Osteoblast (primary cell): ENCODE results near the gene PPP1R10. TPM values are rescaled to one million over a fixed set of nuclear protein-coding genes. Genes with fewer than 3 reads are reported as not detected.

Experiments
- DNase-seq: peaks from one replicate; pipeline ENCODE4 v3.0.0; 2011; ENCODE audit warnings: low spot score, mixed read lengths; ENCODE audit not compliant: insufficient read length; ENCODE audit errors: missing footprints
- H2AFZ ChIP-seq: 2 replicates; pipeline ENCODE4 v1.6.0; 2011; ENCODE audit warnings: mild to moderate bottlenecking, low read length
- H3K27ac ChIP-seq: 2 replicates; pipeline ENCODE4 v1.5.1; 2011; ENCODE audit warnings: mild to moderate bottlenecking, low read depth, low read length, moderate library complexity
- H3K27me3 ChIP-seq: 2 replicates; pipeline ENCODE4 v1.6.0; 2012; ENCODE audit warnings: mild to moderate bottlenecking, control low read depth, inconsistent platforms, low read length, moderate library complexity; ENCODE audit not compliant: insufficient read depth
- H3K36me3 ChIP-seq: 2 replicates; pipeline ENCODE4 v1.5.1; 2011; ENCODE audit warnings: mild to moderate bottlenecking, low read length, control low read depth, moderate library complexity; ENCODE audit not compliant: insufficient read depth
- H3K4me1 ChIP-seq: 2 replicates; pipeline ENCODE4 v1.5.1; 2011; ENCODE audit warnings: mild to moderate bottlenecking, low read length, control low read depth, moderate library complexity; ENCODE audit not compliant: insufficient read depth
- H3K4me2 ChIP-seq: 2 replicates; pipeline ENCODE4 v1.6.0; 2011; ENCODE audit warnings: mild to moderate bottlenecking, low read length; ENCODE audit not compliant: insufficient read depth
- H3K4me3 ChIP-seq: fragments of 200-600 bp; sonication (generic); 3 replicates; pipeline ENCODE4 v1.5.1; 2012; ENCODE audit warnings: mild to moderate bottlenecking, low read length, inconsistent platforms; ENCODE audit not compliant: insufficient read depth
- H3K79me2 ChIP-seq: 2 replicates; pipeline ENCODE4 v1.6.0; 2012; ENCODE audit warnings: mild to moderate bottlenecking, low read length, control low read depth, inconsistent platforms; ENCODE audit not compliant: insufficient read depth
- H3K9me3 ChIP-seq: 2 replicates; pipeline ENCODE4 v1.5.1; 2011; ENCODE audit warnings: low read depth, low read length, control low read depth
- H4K20me1 ChIP-seq: 2 replicates; pipeline ENCODE4 v1.6.0; 2012; ENCODE audit warnings: mild to moderate bottlenecking, low read length, control low read depth; ENCODE audit not compliant: insufficient read depth
- CTCF ChIP-seq: IDR thresholded peaks from 2 replicates; pipeline ENCODE4 v1.5.1; 2011; ENCODE audit warnings: mild to moderate bottlenecking, low read depth, low read length, moderate library complexity; ENCODE audit errors: extremely low read depth
- total RNA-seq: library from RNA; depleted of rRNA; stranded (reverse); fragments of >200 nt; gene quantifications from 2 replicates; pipeline ENCODE4 v1.2.3, GENCODE V29; 2012

Gene PPP1R10
- total RNA-seq, 1 donor = 29.0 TPM

- TF ChIP-seq CTCF = no peak
- peaks cover 39% of the 10 kb centered on the region for H4K20me1 ChIP-seq
Observed at GRCh38 chr6:30614044-30614842, 2.8 kb downstream of the PPP1R10 start.

GRCh38 chr6:30613251-30614043 lies 3.6 kb downstream of the PPP1R10 start:
- Histone ChIP-seq H3K4me2 (peak overlapping the region; percentile 86), H3K27me3 (no peaks in the 10 kb centered on the region), H3K79me2 (peaks cover 53% of the 10 kb centered on the region), H3K4me1 (peaks cover 57% of the 10 kb centered on the region), H3K9me3 (no peaks in the 10 kb centered on the region), H2AFZ (no peak overlapping the region), H3K4me3 (no peak overlapping the region), H3K27ac (peak overlapping the region; percentile 99), H3K36me3 (peaks cover 45% of the 10 kb centered on the region), H4K20me1 (peaks cover 45% of the 10 kb centered on the region)
- peak; percentile 60 for DNase-seq
- no peak for TF ChIP-seq CTCF

More at GRCh38 chr6:30614044-30614842, 2.8 kb downstream of the PPP1R10 start:
- peaks cover 54% of the 10 kb centered on the region for H3K79me2 ChIP-seq
- H3K4me2 ChIP-seq = peak overlapping the region; percentile 86
- peak overlapping the region; percentile 95 for H3K4me3 ChIP-seq
- peaks cover 61% of the 10 kb centered on the region for H3K4me1 ChIP-seq
- H3K27me3 ChIP-seq = no peaks in the 10 kb centered on the region
- peaks cover 40% of the 10 kb centered on the region for H3K36me3 ChIP-seq
- DNase-seq = no peak
- peak overlapping the region; percentile 99 for H3K27ac ChIP-seq
- H2AFZ ChIP-seq = no peak overlapping the region
- H3K9me3 ChIP-seq = no peaks in the 10 kb centered on the region

- peak; percentile 77 for DNase-seq
- Histone ChIP-seq H3K79me2 (peaks cover 46% of the 10 kb centered on the region), H3K4me2 (peak overlapping the region; percentile 86)
Observed at GRCh38 chr6:30612687-30613248, 4.3 kb downstream of the PPP1R10 start.

More at GRCh38 chr6:30612687-30613248, 4.3 kb downstream of the PPP1R10 start:
- H3K9me3 ChIP-seq = no peaks in the 10 kb centered on the region
- H3K27ac ChIP-seq = peak overlapping the region; percentile 99
- peaks cover 50% of the 10 kb centered on the region for H3K36me3 ChIP-seq
- H2AFZ ChIP-seq = no peak overlapping the region
- H3K4me1 ChIP-seq = peaks cover 52% of the 10 kb centered on the region
- TF ChIP-seq CTCF = no peak
- H4K20me1 ChIP-seq = peaks cover 46% of the 10 kb centered on the region
- H3K27me3 ChIP-seq = no peaks in the 10 kb centered on the region
- no peak overlapping the region for H3K4me3 ChIP-seq
